GM15510 (cell line): ENCODE data around the gene METTL15.

Experiments
- POLR2A ChIP-seq: IDR thresholded peaks from 3 replicates; pipeline ENCODE4 v1.6.1; 2011; ENCODE audit warnings: borderline replicate concordance; ENCODE audit not compliant: insufficient read length; ENCODE audit errors: extremely low read depth

Gene METTL15

DNA sequence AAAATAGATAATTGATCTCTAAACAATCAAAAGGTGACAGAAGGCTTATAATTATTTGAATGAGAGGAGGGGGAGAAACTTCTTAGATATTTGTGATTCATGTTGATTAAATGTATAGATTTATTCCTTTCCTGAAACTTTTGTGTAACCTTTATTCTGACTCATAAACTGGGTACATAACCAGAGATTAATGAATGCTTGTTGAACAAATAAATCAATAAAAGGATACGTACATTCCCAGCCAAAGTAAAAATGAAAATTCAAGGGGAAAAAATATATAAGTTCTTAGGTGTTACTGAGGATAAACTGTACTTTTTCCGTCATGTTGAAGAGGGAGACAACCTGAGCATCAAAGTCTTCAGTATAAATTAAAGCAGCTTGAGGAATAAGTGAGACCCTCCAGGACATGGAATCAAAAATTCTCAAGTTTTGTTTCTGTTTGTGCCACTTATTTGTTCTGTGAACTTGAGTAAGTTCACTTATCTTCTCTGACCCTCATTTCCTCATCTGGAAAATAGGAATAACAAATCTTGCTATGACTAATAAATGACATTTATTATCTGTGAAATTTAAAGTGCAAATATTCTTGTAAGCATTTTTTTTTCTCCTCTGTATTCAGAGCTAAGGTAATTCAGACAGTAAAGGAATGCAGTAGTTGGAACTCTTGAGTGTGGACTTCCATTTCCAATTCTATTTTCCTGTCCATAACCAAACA lies 195.4 kb downstream of the METTL15 start:
- TF ChIP-seq POLR2A = no peak

DNA sequence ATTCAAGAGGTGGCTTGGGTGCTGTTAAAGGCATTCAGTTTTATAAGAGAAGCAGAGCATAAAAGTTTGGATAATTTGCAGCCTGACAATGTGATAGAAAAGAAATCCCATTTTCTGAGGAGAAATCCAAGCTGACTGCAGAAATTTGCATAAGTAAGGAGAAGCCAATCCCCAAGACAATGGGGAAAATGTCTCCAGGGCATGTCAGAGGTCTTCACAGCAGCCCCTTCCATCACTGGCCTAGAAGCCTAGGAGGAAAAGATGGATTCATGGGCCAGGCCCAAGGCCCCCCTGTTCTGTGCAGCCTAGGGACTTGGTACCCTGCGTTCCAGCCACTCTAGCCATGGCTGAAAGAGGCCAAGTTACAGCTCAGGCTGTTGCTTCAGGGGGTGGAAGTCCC lies 207.3 kb downstream of the METTL15 start:
- TF ChIP-seq POLR2A = no peak

DNA sequence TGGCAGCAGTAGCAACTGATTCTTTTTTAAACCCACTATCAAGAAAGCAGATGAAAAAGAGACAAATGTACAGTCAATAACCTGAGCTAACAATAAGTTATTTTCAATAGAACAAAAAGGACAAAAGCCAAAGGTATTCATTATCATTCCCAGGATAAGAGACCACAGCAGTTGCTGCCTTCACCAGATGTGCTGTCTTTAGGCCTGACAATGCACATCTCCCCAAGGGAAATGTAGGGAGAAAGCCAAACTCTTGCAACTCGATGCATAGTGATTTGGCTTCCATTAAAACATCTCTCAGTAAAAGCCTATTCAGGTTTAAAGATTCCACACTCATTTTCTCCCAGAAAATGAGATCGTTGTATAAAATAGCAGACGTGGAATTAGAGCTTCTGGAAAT lies 210.7 kb downstream of the METTL15 start:
- TF ChIP-seq POLR2A = no peak

DNA sequence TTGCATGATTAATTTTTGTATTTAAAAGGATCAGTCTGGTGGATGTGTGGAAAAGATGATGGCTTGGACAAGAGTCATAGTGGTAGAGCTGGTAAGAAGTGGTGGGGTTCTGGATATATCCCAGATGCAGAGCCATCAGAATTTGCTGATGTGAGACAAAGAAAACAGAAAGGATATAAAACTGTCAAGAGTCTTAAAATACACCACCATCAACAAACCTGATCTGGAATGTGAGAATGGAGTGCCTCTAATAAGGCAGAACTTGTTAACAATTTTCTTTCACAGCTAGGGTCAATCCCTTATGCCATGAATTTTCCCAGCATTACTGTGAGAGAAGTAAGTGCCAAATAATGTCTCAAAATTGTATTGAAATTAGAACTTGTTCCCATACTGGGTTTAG lies 215.4 kb downstream of the METTL15 start:
- no peak for TF ChIP-seq POLR2A

DNA sequence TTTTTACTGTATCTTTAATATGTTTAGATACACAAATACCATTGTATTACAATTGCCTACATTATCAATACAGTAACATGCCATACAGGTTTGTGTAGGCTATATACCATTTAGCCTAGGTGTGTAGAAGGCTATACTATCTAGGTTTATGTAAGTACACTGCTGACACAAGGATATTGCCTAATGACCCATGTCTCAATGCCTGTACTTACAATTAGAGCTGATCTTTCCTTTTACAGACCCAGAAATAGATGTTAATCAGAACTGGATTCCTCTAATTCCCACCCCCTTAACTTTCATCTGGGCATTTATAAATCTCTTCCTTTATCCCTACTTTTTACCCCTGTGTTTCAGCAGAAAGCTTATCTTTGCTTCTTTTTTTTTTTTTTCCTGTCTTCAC lies 229.5 kb downstream of the METTL15 start:
- TF ChIP-seq POLR2A = no peak

DNA sequence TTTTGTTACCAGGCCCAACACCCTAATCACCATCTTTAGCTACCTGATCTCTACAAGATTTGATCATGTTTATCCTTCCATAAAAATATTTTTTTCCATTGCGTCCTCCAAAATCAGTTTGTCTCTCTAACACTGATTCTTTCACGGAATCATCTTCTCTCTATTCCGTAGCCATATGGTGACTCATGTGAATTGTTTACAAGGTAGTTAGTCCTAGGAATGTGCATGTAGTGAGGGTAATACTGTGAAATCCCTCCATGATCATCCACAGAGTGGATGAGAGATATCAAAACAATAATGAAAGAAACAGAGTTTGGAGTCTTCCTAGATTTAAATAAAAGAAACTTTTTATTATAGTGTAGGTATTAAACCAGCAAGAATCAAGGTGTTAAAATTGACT lies 230.2 kb downstream of the METTL15 start:
- no peak for TF ChIP-seq POLR2A

DNA sequence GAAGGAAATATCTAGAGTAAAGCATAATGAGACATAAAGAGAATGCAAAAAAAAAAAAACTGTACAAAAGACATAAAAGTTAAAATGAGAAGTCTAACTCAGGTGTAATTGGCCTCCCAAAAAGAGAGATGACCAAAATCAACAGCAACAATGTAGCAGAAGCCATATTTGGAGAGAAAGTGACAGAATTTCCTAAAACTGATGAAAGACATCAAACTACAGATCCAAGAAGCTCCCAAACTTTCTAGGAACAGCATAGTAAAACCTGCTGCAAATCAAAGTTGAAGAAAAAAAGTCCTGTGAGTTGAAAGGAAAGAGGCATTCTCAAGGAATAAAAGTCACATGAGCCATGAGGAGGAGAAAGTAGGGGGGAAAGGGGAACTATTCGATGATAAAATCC lies 231.3 kb downstream of the METTL15 start:
- TF ChIP-seq POLR2A = no peak

DNA sequence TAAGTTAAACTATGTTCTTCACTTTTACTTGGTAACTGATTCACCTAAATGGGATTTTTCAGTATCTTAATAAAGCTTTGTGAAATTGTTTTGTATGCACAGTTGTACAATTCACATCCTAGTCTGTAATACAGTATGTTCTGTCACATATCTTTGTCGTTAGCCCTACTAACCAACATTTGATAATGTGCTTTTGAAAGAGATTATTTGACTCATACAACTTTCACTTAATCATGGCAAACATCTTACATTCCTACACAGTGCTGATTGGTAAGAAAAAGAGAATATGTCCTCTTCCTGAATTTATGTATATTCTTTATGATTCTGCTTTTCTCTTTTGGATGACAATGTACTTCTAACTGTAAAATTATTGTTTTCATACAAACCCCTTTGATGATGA lies 234.5 kb downstream of the METTL15 start:
- TF ChIP-seq POLR2A = no peak

DNA sequence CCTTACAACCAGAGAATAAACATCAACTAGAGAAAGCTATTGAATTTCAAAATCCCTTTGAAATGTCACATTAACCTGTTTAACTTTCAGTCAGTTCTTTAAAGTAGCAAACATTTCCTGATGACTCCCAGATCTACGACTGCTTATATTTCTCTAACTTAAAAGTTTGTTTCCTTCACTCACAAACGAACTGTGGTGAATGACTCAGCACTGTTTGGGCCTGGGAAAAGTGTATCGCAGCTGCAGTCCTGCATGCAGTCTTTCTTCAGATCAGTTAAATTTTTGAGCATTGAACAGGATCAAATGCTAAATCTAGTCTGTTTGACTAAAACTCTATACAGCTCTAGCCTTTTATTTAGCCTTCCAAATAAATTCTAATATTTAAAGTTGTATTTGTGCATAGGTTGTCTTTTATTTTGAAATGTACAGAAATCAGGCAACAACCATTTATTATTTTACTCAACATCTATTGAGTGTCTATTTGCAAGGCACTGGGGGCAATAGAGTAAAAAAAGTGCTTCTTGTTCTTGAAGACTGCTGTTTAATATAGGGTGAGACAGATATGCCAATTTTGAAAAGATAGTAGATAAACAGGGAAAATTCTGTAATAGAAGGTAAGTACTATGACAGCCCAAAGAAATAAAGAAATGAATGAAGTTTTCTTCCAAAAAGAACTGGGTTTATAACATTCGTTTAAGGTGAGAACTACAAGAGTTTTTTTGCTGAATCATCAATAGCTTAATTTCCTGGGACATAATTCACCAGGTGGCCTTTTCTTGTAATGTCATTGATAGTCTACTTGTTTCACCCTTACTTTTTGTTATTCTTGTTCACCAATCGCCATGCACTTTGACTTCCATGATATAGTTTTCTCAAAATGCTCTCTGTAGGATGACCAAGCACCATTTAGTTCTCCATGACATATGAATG lies 235.4 kb downstream of the METTL15 start:
- TF ChIP-seq POLR2A = no peak

DNA sequence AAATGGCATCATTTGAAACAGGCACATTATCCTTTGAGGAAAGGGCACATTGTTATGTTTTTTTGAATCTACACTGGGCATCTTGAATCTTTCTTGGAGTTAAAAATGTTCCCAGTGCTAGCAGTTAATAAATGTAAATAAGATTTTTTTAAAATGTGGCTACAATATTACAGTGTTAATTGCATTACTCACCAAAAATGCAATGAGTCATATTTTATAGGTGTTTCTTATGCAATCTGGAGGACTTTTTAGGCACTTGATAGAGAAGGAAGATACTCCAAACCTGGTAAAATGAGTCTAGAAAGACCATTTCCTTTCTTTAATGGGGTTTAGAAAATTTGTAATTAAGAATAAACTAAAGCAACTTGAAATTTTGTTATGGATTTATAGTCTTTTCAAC lies 238.0 kb downstream of the METTL15 start:
- TF ChIP-seq POLR2A = no peak

DNA sequence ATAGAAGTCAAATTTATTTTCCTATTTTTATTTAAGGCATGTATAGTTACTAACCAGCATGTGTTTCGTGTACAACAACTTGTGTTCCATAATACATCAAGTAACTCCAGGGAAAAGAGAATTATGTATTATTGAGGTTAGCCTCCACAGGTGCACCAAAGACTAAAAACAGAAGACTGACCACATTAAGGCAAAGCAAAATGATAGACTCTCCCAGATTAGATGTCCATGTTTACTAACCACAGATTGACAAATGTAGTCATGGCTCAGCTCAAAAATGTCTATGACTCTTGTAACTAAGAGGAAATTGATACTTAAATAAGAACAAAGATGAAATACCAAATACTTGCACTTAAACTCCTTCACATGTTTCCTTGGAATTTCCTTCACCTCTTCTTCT lies 238.5 kb downstream of the METTL15 start:
- no peak for TF ChIP-seq POLR2A

DNA sequence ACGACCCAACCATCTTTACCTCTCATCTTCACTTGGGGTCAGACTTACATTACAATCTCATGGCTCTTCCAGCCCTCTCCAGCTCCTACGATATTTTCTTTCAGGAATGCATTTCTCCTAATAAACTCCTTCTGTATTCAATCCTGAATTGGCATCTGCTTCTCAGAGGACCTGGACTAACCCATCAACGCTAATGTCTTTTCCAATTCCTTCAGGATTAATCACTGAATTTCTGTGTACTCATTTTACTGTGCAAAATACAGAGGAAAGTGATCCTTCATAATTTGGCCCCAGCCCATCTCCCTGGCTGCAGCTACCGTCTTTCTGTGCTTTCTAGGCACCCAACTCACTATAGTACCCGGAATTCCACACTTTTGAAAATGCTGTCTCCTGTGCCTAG lies 239.2 kb downstream of the METTL15 start:
- TF ChIP-seq POLR2A = no peak

DNA sequence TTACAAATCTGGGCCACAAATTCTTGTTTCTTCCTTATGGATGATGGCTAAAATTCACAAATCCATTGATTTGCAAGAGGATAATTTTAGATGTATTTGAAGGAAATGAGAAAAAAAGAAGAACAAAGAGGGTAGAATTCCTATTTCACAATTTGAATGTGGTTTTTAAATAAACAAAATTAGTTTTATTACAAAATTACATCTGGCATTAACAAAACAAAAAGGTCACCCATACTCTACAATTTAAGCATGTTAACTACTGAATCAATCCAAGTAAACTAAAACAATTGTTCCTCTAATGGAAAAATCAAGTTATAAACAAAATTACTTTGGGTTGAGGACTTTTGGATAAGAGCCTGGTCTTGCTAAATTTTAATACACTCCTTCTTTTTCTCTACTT lies 242.0 kb downstream of the METTL15 start:
- TF ChIP-seq POLR2A = no peak

DNA sequence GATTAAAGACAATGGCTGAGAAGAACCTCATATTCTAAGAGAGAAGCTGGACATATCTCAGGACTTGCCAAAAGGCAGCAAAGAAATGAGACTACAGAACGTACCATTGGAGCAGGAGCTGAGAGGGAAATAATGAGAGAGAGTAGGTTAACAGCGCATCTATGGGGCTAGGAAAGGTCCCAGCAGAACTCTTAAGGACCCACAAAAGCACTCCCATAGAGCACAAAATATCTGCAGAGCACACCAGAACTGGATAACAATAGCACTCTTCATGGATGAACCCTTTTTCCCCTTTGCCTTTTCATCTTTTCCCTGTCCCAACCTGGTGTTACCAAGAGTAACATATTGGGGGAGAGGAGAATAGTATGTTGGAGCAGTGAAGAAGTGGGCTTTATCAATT lies 245.8 kb downstream of the METTL15 start:
- TF ChIP-seq POLR2A = no peak

DNA sequence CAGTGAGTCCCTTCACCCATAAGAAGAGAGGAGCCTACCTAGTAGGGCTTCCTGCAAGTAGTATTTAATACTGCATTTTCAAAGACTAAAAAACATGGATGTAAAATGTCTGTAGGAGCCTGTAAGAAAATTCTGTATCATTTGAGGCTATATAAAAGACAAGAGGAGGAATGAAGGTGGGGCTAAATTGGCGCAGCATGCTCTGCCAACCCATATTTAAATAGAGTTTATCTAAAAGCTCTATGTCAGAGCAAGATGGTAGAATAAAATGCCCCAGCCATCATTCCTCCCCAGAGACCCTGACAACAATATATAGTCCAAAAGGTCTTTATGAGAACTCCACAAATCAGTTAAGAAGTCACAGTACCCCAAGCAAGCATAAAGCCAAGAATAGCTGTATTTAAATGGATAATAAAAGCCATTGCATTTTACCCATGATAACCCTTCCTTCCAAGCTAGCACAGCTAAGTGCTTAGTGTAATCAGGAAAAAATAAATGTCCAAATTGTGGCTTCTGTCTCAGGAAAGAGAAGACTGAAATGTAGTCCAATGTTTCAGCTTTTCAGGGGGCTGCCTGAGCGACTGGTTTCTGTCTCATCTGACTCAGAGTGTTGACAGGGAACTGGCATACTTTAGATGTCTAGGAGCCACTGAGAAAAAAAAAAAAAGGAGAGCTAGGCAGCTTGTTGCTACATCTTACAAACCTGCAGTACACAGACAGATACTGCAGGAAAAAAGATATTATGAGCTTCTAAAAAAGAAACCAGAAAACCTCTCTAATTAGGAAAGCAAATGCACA lies 258.6 kb downstream of the METTL15 start:
- no peak for TF ChIP-seq POLR2A
